CD14-positive monocyte (primary cell): ENCODE measurements around the gene BACE2. TPM values are rescaled to one million over a fixed set of nuclear protein-coding genes. Genes with fewer than 3 reads are reported as not detected.

ENCODE experiments used
- DNase-seq, 3 donors: peaks; one replicate each; pipeline ENCODE4 v3.0.0-alpha.2; 2011 to 2022
- H2AFZ ChIP-seq: 2 replicates; pipeline ENCODE4 v1.6.0; 2012; ENCODE audit warnings: mild to moderate bottlenecking, low read depth, low read length, inconsistent platforms; ENCODE audit not compliant: insufficient read depth, poor library complexity, severe bottlenecking
- H3K27ac ChIP-seq, 2 donors: 1 replicate in 1 of 2; 2 replicates in 1 of 2; pipeline ENCODE4 v1.5.1; 2012 to 2013; ENCODE audit warnings: low read length in 2 of 2, control low read depth in 1 of 2, inconsistent platforms in 1 of 2, low read depth in 1 of 2, mild to moderate bottlenecking in 1 of 2
- H3K27me3 ChIP-seq, 2 donors: one replicate each; pipeline versions ENCODE4 v1.6.0 to v1.6.1; 2011 to 2013; ENCODE audit warnings: low read length in 2 of 2; ENCODE audit not compliant: control insufficient read depth in 2 of 2, insufficient read depth in 2 of 2
- H3K36me3 ChIP-seq, 2 donors: replicated peaks in 1 of 2; 1 replicate in 1 of 2; 2 replicates in 1 of 2; pipeline versions ENCODE4 v1.5.1 to v1.6.1; 2012 to 2013; ENCODE audit warnings: low read length in 2 of 2, control low read depth in 1 of 2, inconsistent platforms in 1 of 2, mild to moderate bottlenecking in 1 of 2; ENCODE audit not compliant: insufficient read depth in 2 of 2, control insufficient read depth in 1 of 2
- H3K4me1 ChIP-seq, 2 donors: 1 replicate in 1 of 2; 2 replicates in 1 of 2; pipeline versions ENCODE4 v1.5.1 to v1.6.1; 2012 to 2013; ENCODE audit warnings: low read length in 2 of 2, control low read depth in 1 of 2, inconsistent platforms in 1 of 2, mild to moderate bottlenecking in 1 of 2, moderate library complexity in 1 of 2; ENCODE audit not compliant: insufficient read depth in 2 of 2, control insufficient read depth in 1 of 2
- H3K4me2 ChIP-seq: replicated peaks from 2 replicates; pipeline ENCODE3; 2012; ENCODE audit warnings: low read length, moderate library complexity, mild to moderate bottlenecking; ENCODE audit not compliant: poor library complexity, severe bottlenecking; ENCODE audit errors: extremely low read depth
- H3K4me3 ChIP-seq, 3 experiments: fragments of 200-600 bp in 1 of 3; sonication (generic) in 1 of 3; replicated peaks in 1 of 3; 1 replicate in 2 of 3; 2 replicates in 1 of 3; pipeline ENCODE4 v1.5.1; 2011 to 2013; ENCODE audit warnings: low read length in 3 of 3, mild to moderate bottlenecking in 3 of 3, control low read depth in 2 of 3, low read depth in 2 of 3, inconsistent platforms in 1 of 3, moderate library complexity in 1 of 3
- H3K79me2 ChIP-seq: 2 replicates; pipeline ENCODE4 v1.6.0; 2012; ENCODE audit warnings: mild to moderate bottlenecking, control low read depth, inconsistent platforms, low read length, moderate library complexity; ENCODE audit not compliant: insufficient read depth
- H3K9ac ChIP-seq: 2 replicates; pipeline ENCODE4 v1.6.0; 2017; ENCODE audit warnings: low read length, mild to moderate bottlenecking; ENCODE audit not compliant: insufficient read depth, poor library complexity, severe bottlenecking
- H3K9me3 ChIP-seq, 2 donors: replicated peaks in 1 of 2; 1 replicate in 1 of 2; 2 replicates in 1 of 2; pipeline versions ENCODE4 v1.5.1 to v1.6.1; 2012 to 2013; ENCODE audit warnings: low read length in 2 of 2, control low read depth in 1 of 2; ENCODE audit not compliant: control insufficient read depth in 1 of 2, insufficient read depth in 1 of 2
- H4K20me1 ChIP-seq: 2 replicates; pipeline ENCODE4 v1.6.0; 2012; ENCODE audit warnings: mild to moderate bottlenecking, low read length, control low read depth, moderate library complexity; ENCODE audit not compliant: insufficient read depth
- H3K27ac Mint-ChIP-seq, 7 donors: one replicate each; pipeline ENCODE4 v1.8.0; 2020; ENCODE audit warnings: mild to moderate bottlenecking in 7 of 7, mixed read lengths in 7 of 7, moderate library complexity in 6 of 7, inconsistent platforms in 2 of 7
- H3K27me3 Mint-ChIP-seq, 3 donors: one replicate each; pipeline ENCODE4 v1.8.0; 2021 to 2022; ENCODE audit warnings: low read depth in 3 of 3, mild to moderate bottlenecking in 3 of 3, mixed read lengths in 3 of 3, moderate library complexity in 3 of 3, inconsistent platforms in 1 of 3
- H3K36me3 Mint-ChIP-seq, 2 donors: one replicate each; pipeline ENCODE4 v1.8.0; 2020; ENCODE audit warnings: mixed read lengths in 2 of 2, inconsistent platforms in 1 of 2, mild to moderate bottlenecking in 1 of 2
- H3K4me1 Mint-ChIP-seq: one replicate; pipeline ENCODE4 v1.8.0; 2020; ENCODE audit warnings: mild to moderate bottlenecking, mixed read lengths
- H3K4me3 Mint-ChIP-seq, 2 donors: one replicate each; pipeline ENCODE4 v1.8.0; 2020; ENCODE audit warnings: mild to moderate bottlenecking in 2 of 2, mixed read lengths in 2 of 2, moderate library complexity in 1 of 2
- H3K9me3 Mint-ChIP-seq, 7 donors: one replicate each; pipeline ENCODE4 v1.8.0; 2020 to 2022; ENCODE audit warnings: mixed read lengths in 7 of 7, mild to moderate bottlenecking in 6 of 7, moderate library complexity in 6 of 7, inconsistent platforms in 2 of 7
- WGBS: methylation state at CpG from one replicate; pipeline ENCODE4 v1.1.5; 2013; ENCODE audit warnings: missing lambda C conversion rate; ENCODE audit not compliant: insufficient coverage; 5-methylcytosine and 5-hydroxymethylcytosine counted together
- intact Hi-C, 2 donors: fragments of 100-400 bp; cut with micrococcal nuclease; formaldehyde crosslinking; loops; one replicate each; pipeline versions ENCODE4 v1.15.0 to v1.15.1; 2023
- polyA plus RNA-seq, 3 donors: library from polyadenylated mRNA; depleted of rRNA in 1 of 3; unstranded in 2 of 3; stranded (reverse) in 1 of 3; fragments of 300-500 nt in 2 of 3; fragments of >200 nt in 1 of 3; fragmentation: Illumina TruSeq in 2 of 3; gene quantifications; 1 replicate in 2 of 3; 2 replicates in 1 of 3; pipeline ENCODE4 v1.2.3, GENCODE V29; 2012 to 2021
- TF ChIP-seq, protein P1 (sequence below): fragments of 200-600 bp; IDR thresholded peaks from one replicate; pipeline ENCODE4 v1.8.0; 2022; ENCODE audit warnings: antibody characterized with exemption, mild to moderate bottlenecking

BACE2 gene
- polyA plus RNA-seq, 3 donors = 0.05 to 0.26 TPM; not detected in 1

DNA sequence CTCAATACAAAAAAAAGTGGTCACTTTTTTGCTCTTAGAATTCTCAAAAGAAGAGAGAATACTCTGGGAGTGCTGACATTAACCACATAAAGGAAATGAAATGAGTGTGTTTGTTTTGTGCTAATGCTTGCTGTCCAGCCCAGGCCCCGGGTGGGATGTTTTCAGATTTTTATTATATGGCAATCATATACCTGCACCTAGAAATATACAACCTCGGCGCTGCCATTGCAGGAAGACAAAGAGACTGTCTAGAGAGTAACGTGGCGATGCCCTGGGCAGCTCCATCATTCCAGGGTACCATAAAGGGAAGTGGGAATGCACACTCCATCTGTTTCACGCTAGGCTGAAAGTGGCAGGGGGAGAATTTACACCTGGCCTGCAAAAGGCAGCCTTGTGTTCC lies 7.1 kb downstream of the BACE2 start:
- peaks cover 15 to 20% (median 16%) of the 10 kb centered on the region in 3 donors for H3K27me3 Mint-ChIP-seq
- Histone ChIP-seq H3K4me1 (no peaks in the 10 kb centered on the region), H3K4me2 (no peak overlapping the region), H3K9ac (no peak overlapping the region), H3K27me3 (peaks cover 12 to 15% of the 10 kb centered on the region in 2 donors), H3K4me3 (no peak overlapping the region), H4K20me1 (no peaks in the 10 kb centered on the region), H3K9me3 (peaks cover 0 to 3% of the 10 kb centered on the region in 2 donors), H3K36me3 (no peaks in the 10 kb centered on the region), H2AFZ (no peak overlapping the region), H3K27ac (no peak overlapping the region), H3K79me2 (no peaks in the 10 kb centered on the region)
- DNase-seq = no peak
- TF ChIP-seq, protein P1, sequence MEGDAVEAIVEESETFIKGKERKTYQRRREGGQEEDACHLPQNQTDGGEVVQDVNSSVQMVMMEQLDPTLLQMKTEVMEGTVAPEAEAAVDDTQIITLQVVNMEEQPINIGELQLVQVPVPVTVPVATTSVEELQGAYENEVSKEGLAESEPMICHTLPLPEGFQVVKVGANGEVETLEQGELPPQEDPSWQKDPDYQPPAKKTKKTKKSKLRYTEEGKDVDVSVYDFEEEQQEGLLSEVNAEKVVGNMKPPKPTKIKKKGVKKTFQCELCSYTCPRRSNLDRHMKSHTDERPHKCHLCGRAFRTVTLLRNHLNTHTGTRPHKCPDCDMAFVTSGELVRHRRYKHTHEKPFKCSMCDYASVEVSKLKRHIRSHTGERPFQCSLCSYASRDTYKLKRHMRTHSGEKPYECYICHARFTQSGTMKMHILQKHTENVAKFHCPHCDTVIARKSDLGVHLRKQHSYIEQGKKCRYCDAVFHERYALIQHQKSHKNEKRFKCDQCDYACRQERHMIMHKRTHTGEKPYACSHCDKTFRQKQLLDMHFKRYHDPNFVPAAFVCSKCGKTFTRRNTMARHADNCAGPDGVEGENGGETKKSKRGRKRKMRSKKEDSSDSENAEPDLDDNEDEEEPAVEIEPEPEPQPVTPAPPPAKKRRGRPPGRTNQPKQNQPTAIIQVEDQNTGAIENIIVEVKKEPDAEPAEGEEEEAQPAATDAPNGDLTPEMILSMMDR = no peak
- no CpG with 5 or more reads among the region's 6 CpGs for WGBS
- no peaks in the 10 kb centered on the region for H3K36me3 Mint-ChIP-seq
- H3K4me1 Mint-ChIP-seq = no peaks in the 10 kb centered on the region
- intact Hi-C loops = no loop called here
- no peak overlapping the region for H3K27ac Mint-ChIP-seq
- H3K4me3 Mint-ChIP-seq = no peak overlapping the region
- no peaks in the 10 kb centered on the region for H3K9me3 Mint-ChIP-seq

GRCh38 chr21:41176846-41177245 lies 8.9 kb downstream of the BACE2 start:
- Histone ChIP-seq H4K20me1 (no peaks in the 10 kb centered on the region), H3K36me3 (no peaks in the 10 kb centered on the region), H3K9ac (no peak overlapping the region), H3K27me3 (no peaks in the 10 kb centered on the region), H3K9me3 (no peaks in the 10 kb centered on the region), H3K4me2 (no peak overlapping the region), H3K4me3 (no peak overlapping the region), H2AFZ (no peak overlapping the region), H3K4me1 (no peaks in the 10 kb centered on the region), H3K27ac (no peak overlapping the region), H3K79me2 (no peaks in the 10 kb centered on the region)
- 100% methylated on average over 1 of the region's 3 CpGs for WGBS
- intact Hi-C loops = no loop called here
- TF ChIP-seq, protein P1 = no peak
- Mint-ChIP-seq H3K27me3 (peaks cover 3 to 7% (median 7%) of the 10 kb centered on the region in 3 donors), H3K27ac (no peak overlapping the region), H3K9me3 (peaks cover 0 to 3% (median 0%) of the 10 kb centered on the region in 7 donors), H3K36me3 (no peaks in the 10 kb centered on the region), H3K4me1 (no peaks in the 10 kb centered on the region), H3K4me3 (no peak overlapping the region)
- DNase-seq = no peak
